Activated naive CD4-positive, alpha-beta T cell treated with anti-CD3 and anti-CD28 coated beads, Interleukin-2, amount 50 U/mL, for 16 hours (primary cell): ENCODE results near the gene SYNE1.

Experiments used
- DNase-seq: peaks from one replicate; pipeline ENCODE4 v3.0.0-alpha.2; 2020

SYNE1 gene

DNA sequence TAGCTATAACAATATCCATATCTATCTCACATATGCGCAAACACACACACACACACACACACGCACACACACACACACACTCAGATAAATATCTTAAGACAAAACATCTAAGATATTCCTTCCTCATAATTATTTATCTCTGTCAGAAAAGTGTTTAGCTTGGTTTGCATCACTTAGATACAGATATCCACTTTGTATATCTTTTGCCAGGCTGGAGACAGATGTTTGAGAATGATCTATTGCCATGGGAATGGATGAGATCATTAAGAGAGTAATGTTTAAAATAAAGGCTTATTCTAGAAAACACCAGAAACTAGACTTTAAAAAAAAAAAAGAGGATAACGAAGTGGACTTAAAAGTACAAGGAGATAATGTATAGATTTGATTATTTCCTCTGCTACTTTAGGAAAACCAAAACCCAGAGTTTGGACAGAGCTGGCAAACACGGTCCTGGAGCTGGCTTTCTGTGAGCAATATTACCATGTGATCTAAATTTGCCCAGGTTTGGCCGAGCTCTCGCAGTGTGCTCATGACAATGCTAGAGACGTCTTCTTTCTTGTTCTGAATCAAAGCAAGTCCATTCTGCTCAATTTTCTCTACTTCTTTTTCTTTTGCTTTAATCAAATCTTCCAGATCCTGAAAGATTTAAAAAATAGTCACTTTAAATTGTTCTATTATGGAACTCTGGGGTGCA is 411.8 kb downstream of the SYNE1 start:
- no peak for DNase-seq

DNA sequence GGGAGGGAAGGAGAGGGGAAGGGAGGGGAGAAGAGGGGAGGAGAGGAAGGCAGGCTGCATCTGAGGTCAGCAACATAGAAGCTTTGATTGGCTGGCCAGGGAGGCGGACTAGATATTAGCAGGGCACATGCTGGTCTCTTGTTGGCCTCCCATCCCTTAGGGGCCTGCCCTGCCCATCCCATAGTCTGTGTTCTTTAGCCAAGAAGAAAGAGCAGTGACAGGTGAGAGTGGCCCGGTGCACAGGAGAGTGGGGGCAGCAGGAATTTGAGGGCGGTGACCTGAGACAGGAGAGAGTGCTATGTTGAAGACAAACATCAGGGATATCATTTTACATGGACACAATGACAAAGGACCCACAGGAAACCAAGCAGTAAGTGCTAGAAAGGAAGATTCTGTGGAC is 413.5 kb downstream of the SYNE1 start:
- no peak for DNase-seq

GRCh38 chr6:152221806-152222628 is 415.1 kb downstream of the SYNE1 start:
- DNase-seq: no peak

GRCh38 chr6:152220786-152221185 is 416.4 kb downstream of the SYNE1 start:
- no peak for DNase-seq

DNA sequence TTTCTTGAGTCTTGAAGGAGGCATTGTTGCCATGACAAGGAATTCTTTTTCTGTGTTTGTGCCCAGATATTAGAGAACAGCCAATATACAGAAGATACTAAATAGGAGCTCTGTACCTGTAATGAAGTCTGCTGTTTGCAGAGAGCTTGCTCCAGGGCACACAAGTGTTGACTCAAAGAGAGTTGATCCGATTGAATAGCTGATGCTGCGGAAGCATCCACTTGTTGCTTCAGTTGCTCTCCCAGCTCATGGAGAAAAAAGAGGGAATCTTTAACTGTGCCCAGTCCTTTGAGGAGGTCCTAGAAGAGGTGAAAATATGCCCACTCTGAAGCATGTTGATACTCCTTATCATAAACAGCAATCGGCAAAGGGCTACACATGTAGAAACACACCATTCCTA is 418.3 kb downstream of the SYNE1 start:
- no peak for DNase-seq

DNA sequence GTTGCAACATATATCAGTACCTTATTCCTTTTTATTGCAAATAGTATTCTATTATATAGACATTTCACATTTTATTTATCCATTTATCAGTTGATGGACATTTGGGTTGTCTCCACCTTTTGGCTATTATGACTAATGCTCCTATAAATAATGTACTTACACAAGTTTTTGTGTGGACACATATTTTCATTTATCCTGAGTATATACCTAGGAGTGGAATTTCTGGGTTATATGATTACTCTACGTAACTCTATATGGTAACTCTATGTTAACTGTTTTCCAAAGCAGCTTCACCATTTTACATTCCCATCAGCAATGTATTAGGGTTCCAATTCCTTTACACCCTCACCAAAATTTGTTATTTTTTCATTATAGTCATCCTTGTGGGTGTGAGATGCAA is 424.7 kb downstream of the SYNE1 start:
- DNase-seq: no peak

DNA sequence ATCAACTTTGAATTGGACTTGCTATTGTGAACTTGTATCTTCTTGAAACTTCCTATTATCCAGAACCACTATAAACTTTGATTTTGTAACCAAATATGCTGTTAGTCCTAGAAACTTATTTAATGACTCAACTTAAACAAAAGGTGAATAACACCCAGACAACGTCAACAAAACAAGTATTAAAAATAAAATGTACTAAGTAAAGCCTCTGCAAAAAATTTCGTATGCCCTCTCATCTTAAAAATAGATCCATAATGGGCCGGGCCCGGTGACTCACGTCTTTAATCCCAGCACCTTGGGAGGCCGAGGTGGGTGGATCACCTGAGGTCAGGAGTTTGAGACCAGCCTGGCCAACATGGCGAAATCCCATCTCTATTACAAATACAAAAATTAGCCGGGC is 428.0 kb downstream of the SYNE1 start:
- no peak for DNase-seq

GRCh38 chr6:152207915-152208714 is 429.0 kb downstream of the SYNE1 start:
- DNase-seq: no peak

- peak; percentile 56 for DNase-seq
Observed at GRCh38 chr6:152206072-152206818, 430.9 kb downstream of the SYNE1 start.

DNA sequence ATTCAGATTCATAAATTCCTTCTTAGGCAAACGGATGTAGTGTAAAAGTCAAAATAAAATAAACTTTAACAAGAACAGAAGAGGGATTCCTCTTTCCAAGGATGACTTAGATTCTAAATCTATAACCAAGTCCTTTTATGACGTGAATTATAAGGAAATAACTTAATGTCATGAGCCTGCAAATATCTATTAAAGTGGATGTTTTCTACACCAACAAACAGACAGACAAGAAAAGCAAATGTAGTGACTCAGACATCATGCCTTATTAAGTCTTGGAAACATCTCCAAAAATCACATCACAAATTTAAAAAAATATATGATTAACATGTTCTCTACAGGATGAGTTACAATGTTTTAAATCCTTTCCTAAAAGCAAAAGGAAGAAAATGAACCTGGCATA is 432.6 kb downstream of the SYNE1 start:
- no peak for DNase-seq

DNA sequence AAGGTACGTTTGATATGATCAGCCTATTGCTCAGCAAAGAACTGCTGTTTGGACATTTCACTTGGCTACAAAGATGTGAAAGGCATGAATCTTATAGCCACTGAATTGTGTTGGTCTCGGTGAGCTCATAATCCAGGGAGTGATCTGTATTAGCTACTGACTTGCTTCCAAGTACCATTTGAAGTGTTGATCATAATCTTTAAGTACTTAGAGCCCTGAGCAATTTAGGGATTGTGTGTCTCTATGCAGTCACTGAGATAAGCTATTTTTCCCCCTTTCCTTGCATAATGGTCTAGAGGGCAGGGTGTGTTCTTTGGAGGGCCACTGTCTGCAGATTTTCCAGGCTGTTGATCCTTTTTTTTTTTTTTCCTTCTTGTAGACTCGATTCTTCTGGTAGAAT is 436.0 kb downstream of the SYNE1 start:
- DNase-seq: no peak

DNA sequence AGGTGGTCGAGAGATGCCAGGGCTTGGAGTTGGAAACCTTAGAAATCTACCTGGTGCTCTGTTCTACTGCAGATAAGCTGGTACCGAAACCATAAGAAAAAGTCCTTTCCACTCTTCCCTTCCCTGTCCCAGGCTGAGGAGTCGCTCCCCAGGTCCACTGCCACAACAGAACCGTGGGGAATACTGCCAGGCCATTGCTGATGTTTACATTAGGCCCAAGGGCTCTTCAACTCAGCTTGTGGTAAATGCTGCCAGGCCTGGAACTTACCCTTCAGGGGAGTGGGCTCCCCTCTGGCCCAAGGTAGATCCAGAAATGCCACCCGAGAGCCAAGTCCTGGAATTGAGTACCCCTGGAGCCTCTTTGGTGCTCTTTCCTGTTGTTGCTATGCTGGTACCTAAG is 441.3 kb downstream of the SYNE1 start:
- no peak for DNase-seq

- no peak for DNase-seq
Observed at GRCh38 chr6:152189736-152190135, 447.4 kb downstream of the SYNE1 start.

- DNase-seq: no peak
Observed at GRCh38 chr6:152188011-152188410, 449.2 kb downstream of the SYNE1 start.

- DNase-seq: no peak
Observed at GRCh38 chr6:152186840-152187239, 450.3 kb downstream of the SYNE1 start.

- DNase-seq: no peak
Observed at GRCh38 chr6:152184917-152185574, 452.1 kb downstream of the SYNE1 start.

- DNase-seq: no peak
Observed at GRCh38 chr6:152184573-152184916, 452.6 kb downstream of the SYNE1 start.

- no peak for DNase-seq
Observed at GRCh38 chr6:152180601-152181000, 456.6 kb downstream of the SYNE1 start.

- DNase-seq: no peak
Observed at GRCh38 chr6:152176268-152176667, 460.9 kb downstream of the SYNE1 start.

GRCh38 chr6:152173957-152174356 is 463.2 kb downstream of the SYNE1 start:
- no peak for DNase-seq

- no peak for DNase-seq
Observed at GRCh38 chr6:152173321-152173720, 463.8 kb downstream of the SYNE1 start.
